K562 (cell line): Measurements from ENCODE around the gene PYGB. TPM values are rescaled to one million over a fixed set of nuclear protein-coding genes. Genes with fewer than 3 reads are reported as not detected.
A peak's percentile ranks its signal among the peaks of the same experiment; 100 is the strongest.

Experiments used
- ZNF143 ChIP-seq: sonication (generic); formaldehyde crosslinking; IDR thresholded peaks from 2 replicates; pipeline ENCODE4 v1.9.0; 2022; ENCODE audit warnings: mild to moderate bottlenecking, missing genetic modification reagents
- polyA plus RNA-seq, 8 experiments: library from polyadenylated mRNA; depleted of rRNA in 4 of 8; stranded (reverse) in 5 of 8; unstranded in 3 of 8; fragments of >200 nt; fragmentation: Nextera tagmentation in 2 of 8; fragmentation: Illumina TruSeq in 1 of 8; extraction: Ambion mirVana in 2 of 8; extraction: Trizol in 1 of 8; gene quantifications; 2 replicates each; pipeline versions ENCODE4 v1.2.1 to v1.2.3, GENCODE V29; 2011 to 2014; ENCODE audit warnings: inconsistent platforms in 1 of 8, missing spikeins in 1 of 8
- total RNA-seq, 7 experiments: library from RNA; depleted of rRNA in 6 of 7; stranded (reverse); fragments of >200 nt in 6 of 7; fragmentation: Illumina TruSeq in 2 of 7; extraction: Trizol in 2 of 7; gene quantifications; 2 replicates each; pipeline versions ENCODE4 v1.2.1 to v1.2.3, GENCODE V29; 2011 to 2021; ENCODE audit warnings: low replicate concordance in 1 of 7
- TF ChIP-seq, protein P1 (sequence below): fragments of 450-650 bp; IDR thresholded peaks from 2 replicates; pipeline ENCODE4 v1.6.1; 2016; ENCODE audit warnings: mild to moderate bottlenecking, moderate library complexity

Gene PYGB
- total and polyA plus RNA-seq, 9 of the 15 experiments (the other 6 are each of a cell fraction or from before 2014, with no cell fraction given): 0.34 to 18.0 (median 9.8) TPM

DNA sequence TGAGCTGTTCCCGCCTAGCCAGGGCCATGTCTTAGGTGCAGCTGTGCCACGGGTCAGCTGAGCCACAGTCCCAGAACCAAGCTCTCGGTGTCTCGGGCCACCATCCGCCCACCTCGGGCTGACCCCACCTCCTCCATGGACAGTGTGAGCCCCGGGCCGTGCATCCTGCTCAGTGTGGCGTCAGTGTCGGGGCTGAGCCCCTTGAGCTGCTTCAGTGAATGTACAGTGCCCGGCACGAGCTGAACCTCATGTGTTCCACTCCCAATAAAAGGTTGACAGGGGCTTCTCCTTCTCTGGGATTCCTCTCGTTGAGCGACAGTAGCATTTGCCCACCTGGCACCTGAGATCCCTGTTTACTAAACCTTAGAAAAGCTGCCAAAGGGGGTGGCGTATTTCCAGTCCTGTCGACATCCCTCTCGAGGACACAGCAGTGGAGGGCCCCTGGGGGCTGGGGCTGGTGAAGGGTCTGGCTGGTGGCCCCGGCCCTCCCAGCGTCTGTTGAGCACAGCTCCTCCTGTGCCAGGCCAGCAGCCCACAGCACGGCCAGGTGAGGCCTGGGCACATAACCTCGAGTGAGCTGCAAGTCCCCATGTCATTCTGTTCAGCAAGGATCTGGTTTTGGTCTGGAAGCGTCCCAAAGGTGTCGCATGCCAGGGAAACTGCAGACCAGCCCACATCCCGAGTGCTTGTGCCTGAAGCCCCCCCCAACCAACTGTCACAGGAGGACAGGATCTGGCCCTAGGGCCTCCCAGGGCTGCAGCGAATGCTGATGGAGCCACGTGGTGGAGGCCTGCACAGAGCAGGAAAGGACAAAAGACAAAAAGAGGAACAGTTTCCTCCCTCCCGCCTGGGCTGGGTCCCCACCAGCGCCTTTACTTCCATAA lies 21.2 kb upstream of the PYGB start (continued):
- TF ChIP-seq, protein P1, sequence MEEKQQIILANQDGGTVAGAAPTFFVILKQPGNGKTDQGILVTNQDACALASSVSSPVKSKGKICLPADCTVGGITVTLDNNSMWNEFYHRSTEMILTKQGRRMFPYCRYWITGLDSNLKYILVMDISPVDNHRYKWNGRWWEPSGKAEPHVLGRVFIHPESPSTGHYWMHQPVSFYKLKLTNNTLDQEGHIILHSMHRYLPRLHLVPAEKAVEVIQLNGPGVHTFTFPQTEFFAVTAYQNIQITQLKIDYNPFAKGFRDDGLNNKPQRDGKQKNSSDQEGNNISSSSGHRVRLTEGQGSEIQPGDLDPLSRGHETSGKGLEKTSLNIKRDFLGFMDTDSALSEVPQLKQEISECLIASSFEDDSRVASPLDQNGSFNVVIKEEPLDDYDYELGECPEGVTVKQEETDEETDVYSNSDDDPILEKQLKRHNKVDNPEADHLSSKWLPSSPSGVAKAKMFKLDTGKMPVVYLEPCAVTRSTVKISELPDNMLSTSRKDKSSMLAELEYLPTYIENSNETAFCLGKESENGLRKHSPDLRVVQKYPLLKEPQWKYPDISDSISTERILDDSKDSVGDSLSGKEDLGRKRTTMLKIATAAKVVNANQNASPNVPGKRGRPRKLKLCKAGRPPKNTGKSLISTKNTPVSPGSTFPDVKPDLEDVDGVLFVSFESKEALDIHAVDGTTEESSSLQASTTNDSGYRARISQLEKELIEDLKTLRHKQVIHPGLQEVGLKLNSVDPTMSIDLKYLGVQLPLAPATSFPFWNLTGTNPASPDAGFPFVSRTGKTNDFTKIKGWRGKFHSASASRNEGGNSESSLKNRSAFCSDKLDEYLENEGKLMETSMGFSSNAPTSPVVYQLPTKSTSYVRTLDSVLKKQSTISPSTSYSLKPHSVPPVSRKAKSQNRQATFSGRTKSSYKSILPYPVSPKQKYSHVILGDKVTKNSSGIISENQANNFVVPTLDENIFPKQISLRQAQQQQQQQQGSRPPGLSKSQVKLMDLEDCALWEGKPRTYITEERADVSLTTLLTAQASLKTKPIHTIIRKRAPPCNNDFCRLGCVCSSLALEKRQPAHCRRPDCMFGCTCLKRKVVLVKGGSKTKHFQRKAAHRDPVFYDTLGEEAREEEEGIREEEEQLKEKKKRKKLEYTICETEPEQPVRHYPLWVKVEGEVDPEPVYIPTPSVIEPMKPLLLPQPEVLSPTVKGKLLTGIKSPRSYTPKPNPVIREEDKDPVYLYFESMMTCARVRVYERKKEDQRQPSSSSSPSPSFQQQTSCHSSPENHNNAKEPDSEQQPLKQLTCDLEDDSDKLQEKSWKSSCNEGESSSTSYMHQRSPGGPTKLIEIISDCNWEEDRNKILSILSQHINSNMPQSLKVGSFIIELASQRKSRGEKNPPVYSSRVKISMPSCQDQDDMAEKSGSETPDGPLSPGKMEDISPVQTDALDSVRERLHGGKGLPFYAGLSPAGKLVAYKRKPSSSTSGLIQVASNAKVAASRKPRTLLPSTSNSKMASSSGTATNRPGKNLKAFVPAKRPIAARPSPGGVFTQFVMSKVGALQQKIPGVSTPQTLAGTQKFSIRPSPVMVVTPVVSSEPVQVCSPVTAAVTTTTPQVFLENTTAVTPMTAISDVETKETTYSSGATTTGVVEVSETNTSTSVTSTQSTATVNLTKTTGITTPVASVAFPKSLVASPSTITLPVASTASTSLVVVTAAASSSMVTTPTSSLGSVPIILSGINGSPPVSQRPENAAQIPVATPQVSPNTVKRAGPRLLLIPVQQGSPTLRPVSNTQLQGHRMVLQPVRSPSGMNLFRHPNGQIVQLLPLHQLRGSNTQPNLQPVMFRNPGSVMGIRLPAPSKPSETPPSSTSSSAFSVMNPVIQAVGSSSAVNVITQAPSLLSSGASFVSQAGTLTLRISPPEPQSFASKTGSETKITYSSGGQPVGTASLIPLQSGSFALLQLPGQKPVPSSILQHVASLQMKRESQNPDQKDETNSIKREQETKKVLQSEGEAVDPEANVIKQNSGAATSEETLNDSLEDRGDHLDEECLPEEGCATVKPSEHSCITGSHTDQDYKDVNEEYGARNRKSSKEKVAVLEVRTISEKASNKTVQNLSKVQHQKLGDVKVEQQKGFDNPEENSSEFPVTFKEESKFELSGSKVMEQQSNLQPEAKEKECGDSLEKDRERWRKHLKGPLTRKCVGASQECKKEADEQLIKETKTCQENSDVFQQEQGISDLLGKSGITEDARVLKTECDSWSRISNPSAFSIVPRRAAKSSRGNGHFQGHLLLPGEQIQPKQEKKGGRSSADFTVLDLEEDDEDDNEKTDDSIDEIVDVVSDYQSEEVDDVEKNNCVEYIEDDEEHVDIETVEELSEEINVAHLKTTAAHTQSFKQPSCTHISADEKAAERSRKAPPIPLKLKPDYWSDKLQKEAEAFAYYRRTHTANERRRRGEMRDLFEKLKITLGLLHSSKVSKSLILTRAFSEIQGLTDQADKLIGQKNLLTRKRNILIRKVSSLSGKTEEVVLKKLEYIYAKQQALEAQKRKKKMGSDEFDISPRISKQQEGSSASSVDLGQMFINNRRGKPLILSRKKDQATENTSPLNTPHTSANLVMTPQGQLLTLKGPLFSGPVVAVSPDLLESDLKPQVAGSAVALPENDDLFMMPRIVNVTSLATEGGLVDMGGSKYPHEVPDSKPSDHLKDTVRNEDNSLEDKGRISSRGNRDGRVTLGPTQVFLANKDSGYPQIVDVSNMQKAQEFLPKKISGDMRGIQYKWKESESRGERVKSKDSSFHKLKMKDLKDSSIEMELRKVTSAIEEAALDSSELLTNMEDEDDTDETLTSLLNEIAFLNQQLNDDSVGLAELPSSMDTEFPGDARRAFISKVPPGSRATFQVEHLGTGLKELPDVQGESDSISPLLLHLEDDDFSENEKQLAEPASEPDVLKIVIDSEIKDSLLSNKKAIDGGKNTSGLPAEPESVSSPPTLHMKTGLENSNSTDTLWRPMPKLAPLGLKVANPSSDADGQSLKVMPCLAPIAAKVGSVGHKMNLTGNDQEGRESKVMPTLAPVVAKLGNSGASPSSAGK: peak; percentile 54; the same call in 1 of the 2 replicates
- no peak for TF ChIP-seq ZNF143
